Skeletal muscle tissue (tissue), 4 donors: ENCODE data around the gene LTB4R. TPM values are rescaled to one million over a fixed set of nuclear protein-coding genes. Genes with fewer than 3 reads are reported as not detected.

ENCODE experiments used
- H3K27ac ChIP-seq: one replicate; pipeline ENCODE4 v1.7.0; 2013; ENCODE audit warnings: mild to moderate bottlenecking, low read depth, low read length, inconsistent platforms
- H3K27me3 ChIP-seq, 3 donors: one replicate each; pipeline ENCODE4 v1.7.0; 2013; ENCODE audit warnings: low read length in 3 of 3; ENCODE audit not compliant: control insufficient read depth in 3 of 3, insufficient read depth in 3 of 3
- H3K36me3 ChIP-seq, 3 donors: one replicate each; pipeline ENCODE4 v1.7.0; 2013; ENCODE audit warnings: low read length in 3 of 3; ENCODE audit not compliant: control insufficient read depth in 3 of 3, insufficient read depth in 3 of 3
- H3K4me1 ChIP-seq, 3 donors: one replicate each; pipeline ENCODE4 v1.7.0; 2013; ENCODE audit warnings: low read length in 3 of 3, mild to moderate bottlenecking in 3 of 3; ENCODE audit not compliant: control insufficient read depth in 3 of 3, insufficient read depth in 3 of 3
- H3K4me3 ChIP-seq, 3 donors: one replicate each; pipeline ENCODE4 v1.7.0; 2013; ENCODE audit warnings: low read length in 3 of 3
- H3K9ac ChIP-seq, 3 donors: one replicate each; pipeline ENCODE4 v1.7.0; 2013; ENCODE audit warnings: low read length in 3 of 3, mild to moderate bottlenecking in 3 of 3, moderate library complexity in 2 of 3, low read depth in 1 of 3
- H3K9me3 ChIP-seq, 3 donors: one replicate each; pipeline ENCODE4 v1.7.0; 2013; ENCODE audit warnings: low read length in 3 of 3; ENCODE audit not compliant: control insufficient read depth in 3 of 3
- total RNA-seq: library from RNA; depleted of rRNA; stranded (reverse); fragments of >200 nt; gene quantifications from one replicate; pipeline ENCODE4 v1.2.3, GENCODE V29; 2014
- donor health status: Osteomylitis.

LTB4R gene
- total RNA-seq, 1 donor from 2014 or later: 2.1 TPM

GRCh38 chr14:24269368-24269767 is 41.9 kb upstream of the LTB4R start:
- Histone ChIP-seq H3K36me3 (peaks cover 29 to 48% (median 39%) of the 10 kb centered on the region in 3 donors), H3K27ac (no peak overlapping the region), H3K4me1 (peaks cover 0 to 15% (median 13%) of the 10 kb centered on the region in 3 donors), H3K27me3 (no peaks in the 10 kb centered on the region), H3K9me3 (no peaks in the 10 kb centered on the region), H3K4me3 (no peak overlapping the region), H3K9ac (no peak overlapping the region)

GRCh38 chr14:24269910-24270536 is 41.3 kb upstream of the LTB4R start:
- H3K9me3 ChIP-seq: no peaks in the 10 kb centered on the region
- no peak overlapping the region for H3K27ac ChIP-seq
- peaks cover 26 to 44% (median 39%) of the 10 kb centered on the region in 3 donors for H3K36me3 ChIP-seq
- H3K27me3 ChIP-seq: no peaks in the 10 kb centered on the region
- H3K4me1 ChIP-seq: peaks cover 0 to 15% (median 13%) of the 10 kb centered on the region in 3 donors
- no peak overlapping the region for H3K4me3 ChIP-seq
- no peak overlapping the region for H3K9ac ChIP-seq

- H3K4me3 ChIP-seq: peak overlapping the region; percentile 94 to 98 (median 98)
- peaks cover 0 to 15% (median 13%) of the 10 kb centered on the region in 3 donors for H3K4me1 ChIP-seq
- H3K9ac ChIP-seq: peak overlapping the region; percentile 98 to 99 (median 98)
- no peaks in the 10 kb centered on the region for H3K27me3 ChIP-seq
- peak overlapping the region; percentile 96 for H3K27ac ChIP-seq
- H3K9me3 ChIP-seq: no peaks in the 10 kb centered on the region
- H3K36me3 ChIP-seq: peaks cover 26 to 38% (median 36%) of the 10 kb centered on the region in 3 donors
Measured at GRCh38 chr14:24270537-24271133, 40.7 kb upstream of the LTB4R start.

GRCh38 chr14:24271134-24271833 is 40.0 kb upstream of the LTB4R start, which contains the start of gene RABGGTA:
Gene RABGGTA, minus strand, starts transcription at chr14:24271597. Its CDS starts 482 bp downstream, at chr14:24271115.
- Histone ChIP-seq H3K27me3 (no peaks in the 10 kb centered on the region), H3K9ac (peak within 1 kb of the TSS; percentile 98 to 99 (median 98)), H3K4me3 (peak within 1 kb of the TSS; percentile 94 to 98 (median 98)), H3K4me1 (peaks cover 0 to 15% (median 13%) of the 10 kb centered on the region in 3 donors), H3K9me3 (no peaks in the 10 kb centered on the region), H3K36me3 (peaks cover 23 to 32% (median 31%) of the 10 kb centered on the region in 3 donors), H3K27ac (peak within 1 kb of the TSS; percentile 96)

GRCh38 chr14:24271834-24272263 is 39.5 kb upstream of the LTB4R start:
- H3K4me1 ChIP-seq: peaks cover 0 to 15% (median 13%) of the 10 kb centered on the region in 3 donors
- H3K27ac ChIP-seq: peak overlapping the region; percentile 96

GRCh38 chr14:24272467-24272866 is 38.8 kb upstream of the LTB4R start:
- Histone ChIP-seq H3K9ac (no peak overlapping the region), H3K36me3 (peaks cover 12 to 20% (median 19%) of the 10 kb centered on the region in 3 donors), H3K4me1 (peaks cover 0 to 15% (median 13%) of the 10 kb centered on the region in 3 donors)

More at GRCh38 chr14:24271834-24272263, 39.5 kb upstream of the LTB4R start:
- Histone ChIP-seq H3K4me3 (peak overlapping the region; percentile 94 to 98 (median 98)), H3K9ac (peak overlapping the region; percentile 98 to 99 (median 98)), H3K9me3 (no peaks in the 10 kb centered on the region), H3K27me3 (no peaks in the 10 kb centered on the region), H3K36me3 (peaks cover 18 to 26% (median 25%) of the 10 kb centered on the region in 3 donors)

GRCh38 chr14:24273422-24273998 is 37.8 kb upstream of the LTB4R start:
- H3K9me3 ChIP-seq: no peaks in the 10 kb centered on the region
- H3K27me3 ChIP-seq: no peaks in the 10 kb centered on the region
- peaks cover 0 to 15% (median 13%) of the 10 kb centered on the region in 3 donors for H3K4me1 ChIP-seq
- H3K9ac ChIP-seq: no peak overlapping the region
- H3K4me3 ChIP-seq: no peak overlapping the region
- H3K27ac ChIP-seq: no peak overlapping the region
- H3K36me3 ChIP-seq: peaks cover 10 to 15% (median 12%) of the 10 kb centered on the region in 3 donors

More at GRCh38 chr14:24272467-24272866, 38.8 kb upstream of the LTB4R start:
- Histone ChIP-seq H3K9me3 (no peaks in the 10 kb centered on the region), H3K27ac (no peak overlapping the region), H3K27me3 (no peaks in the 10 kb centered on the region), H3K4me3 (no peak overlapping the region)

- peaks cover 6 to 10% (median 6%) of the 10 kb centered on the region in 3 donors for H3K36me3 ChIP-seq
- no peaks in the 10 kb centered on the region for H3K27me3 ChIP-seq
- peaks cover 0 to 15% (median 13%) of the 10 kb centered on the region in 3 donors for H3K4me1 ChIP-seq
- no peaks in the 10 kb centered on the region for H3K9me3 ChIP-seq
- no peak overlapping the region for H3K4me3 ChIP-seq
- H3K9ac ChIP-seq: no peak overlapping the region
- no peak overlapping the region for H3K27ac ChIP-seq
Measured at GRCh38 chr14:24274101-24274543, 37.2 kb upstream of the LTB4R start.

- H3K9ac ChIP-seq: no peak overlapping the region
- no peaks in the 10 kb centered on the region for H3K9me3 ChIP-seq
- no peak overlapping the region for H3K27ac ChIP-seq
- no peak overlapping the region for H3K4me3 ChIP-seq
- no peaks in the 10 kb centered on the region for H3K27me3 ChIP-seq
- peaks cover 0 to 5% (median 5%) of the 10 kb centered on the region in 3 donors for H3K4me1 ChIP-seq
- no peaks in the 10 kb centered on the region for H3K36me3 ChIP-seq
Measured at GRCh38 chr14:24277071-24277470, 34.2 kb upstream of the LTB4R start.
